Erythroblast (primary cell): ENCODE results near the gene GPR15LG.

Experiments used
- GATA1 ChIP-seq: IDR thresholded peaks from 2 replicates; pipeline ENCODE4 v1.6.1; 2011; ENCODE audit warnings: low read depth, mild to moderate bottlenecking, control low read depth, low read length, moderate library complexity
- POLR2A ChIP-seq: IDR thresholded peaks from 2 replicates; pipeline ENCODE4 v1.6.1; 2011; ENCODE audit warnings: mild to moderate bottlenecking, low read length

DNA sequence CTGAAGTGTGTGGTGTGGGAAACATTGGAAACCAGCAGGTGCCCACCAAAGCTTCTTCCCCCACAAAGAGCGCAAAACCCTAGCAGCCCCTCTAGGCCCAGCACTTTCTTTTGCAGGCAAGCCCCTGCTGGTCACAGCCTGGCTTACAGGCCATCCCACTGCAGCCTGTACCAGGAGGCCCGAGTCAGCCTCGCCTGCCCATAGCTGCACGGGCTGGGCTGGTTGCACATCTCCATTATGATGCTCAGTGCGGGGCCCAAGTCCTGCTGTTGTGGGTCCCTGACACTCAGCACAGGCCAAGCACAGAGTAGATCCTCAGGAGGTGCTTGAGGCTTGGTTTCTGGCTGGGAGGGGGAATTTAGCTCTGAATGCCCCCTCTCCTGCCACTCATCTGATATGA lies 28.7 kb downstream of the GPR15LG start:
- no peak for TF ChIP-seq POLR2A
- no peak for TF ChIP-seq GATA1
